ENCODE data around the gene EAF2. TPM values are rescaled to one million over a fixed set of nuclear protein-coding genes. Genes with fewer than 3 reads are reported as not detected.

Gene EAF2
- total RNA-seq, 3 donors from 2014 or later, result 7.5 to 11.4 (median 9.2) TPM

DNA sequence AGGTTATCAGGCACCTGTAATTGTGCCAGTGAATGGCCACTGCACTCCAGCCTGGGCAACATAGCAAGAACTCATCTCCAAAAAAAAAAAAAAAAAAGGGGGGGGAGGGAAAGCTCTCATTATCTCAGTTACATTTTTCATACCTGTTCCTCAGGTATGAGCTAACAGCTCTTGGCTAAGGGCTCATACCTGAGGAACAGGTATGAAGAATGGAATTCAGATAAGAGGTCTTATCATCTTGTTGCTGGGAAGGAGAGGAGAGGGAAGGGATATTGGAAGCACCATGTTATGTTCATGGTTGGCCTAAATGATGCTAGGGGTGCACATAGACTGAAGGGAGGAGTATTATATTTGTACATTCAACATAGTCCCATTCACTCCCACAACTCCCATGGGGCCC lies 61.8 kb downstream of the EAF2 start:
- H3K36me3 ChIP-seq, result no peaks in the 10 kb centered on the region
- intact Hi-C loops (cut with DNase I; ENCODE audit: low total_unique reads), result no loop called here
- H3K27me3 ChIP-seq, result no peaks in the 10 kb centered on the region
- no peaks in the 10 kb centered on the region for H3K9me3 ChIP-seq
- no peak for DNase-seq (ENCODE audit: low spot score in 2 of 2)
- no peak overlapping the region for H3K4me3 ChIP-seq
- peaks cover 0 to 5% of the 10 kb centered on the region in 2 donors for H3K4me1 ChIP-seq
- TF ChIP-seq POLR2A (IDR thresholded peaks at IDR 0.05) (no peak), POLR2AphosphoS5 (IDR thresholded peaks at IDR 0.05) (no peak)
- TF ChIP-seq, protein P1, sequence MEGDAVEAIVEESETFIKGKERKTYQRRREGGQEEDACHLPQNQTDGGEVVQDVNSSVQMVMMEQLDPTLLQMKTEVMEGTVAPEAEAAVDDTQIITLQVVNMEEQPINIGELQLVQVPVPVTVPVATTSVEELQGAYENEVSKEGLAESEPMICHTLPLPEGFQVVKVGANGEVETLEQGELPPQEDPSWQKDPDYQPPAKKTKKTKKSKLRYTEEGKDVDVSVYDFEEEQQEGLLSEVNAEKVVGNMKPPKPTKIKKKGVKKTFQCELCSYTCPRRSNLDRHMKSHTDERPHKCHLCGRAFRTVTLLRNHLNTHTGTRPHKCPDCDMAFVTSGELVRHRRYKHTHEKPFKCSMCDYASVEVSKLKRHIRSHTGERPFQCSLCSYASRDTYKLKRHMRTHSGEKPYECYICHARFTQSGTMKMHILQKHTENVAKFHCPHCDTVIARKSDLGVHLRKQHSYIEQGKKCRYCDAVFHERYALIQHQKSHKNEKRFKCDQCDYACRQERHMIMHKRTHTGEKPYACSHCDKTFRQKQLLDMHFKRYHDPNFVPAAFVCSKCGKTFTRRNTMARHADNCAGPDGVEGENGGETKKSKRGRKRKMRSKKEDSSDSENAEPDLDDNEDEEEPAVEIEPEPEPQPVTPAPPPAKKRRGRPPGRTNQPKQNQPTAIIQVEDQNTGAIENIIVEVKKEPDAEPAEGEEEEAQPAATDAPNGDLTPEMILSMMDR (IDR thresholded peaks at IDR 0.05), result no peak
- H3K27ac ChIP-seq, result no peak overlapping the region

DNA sequence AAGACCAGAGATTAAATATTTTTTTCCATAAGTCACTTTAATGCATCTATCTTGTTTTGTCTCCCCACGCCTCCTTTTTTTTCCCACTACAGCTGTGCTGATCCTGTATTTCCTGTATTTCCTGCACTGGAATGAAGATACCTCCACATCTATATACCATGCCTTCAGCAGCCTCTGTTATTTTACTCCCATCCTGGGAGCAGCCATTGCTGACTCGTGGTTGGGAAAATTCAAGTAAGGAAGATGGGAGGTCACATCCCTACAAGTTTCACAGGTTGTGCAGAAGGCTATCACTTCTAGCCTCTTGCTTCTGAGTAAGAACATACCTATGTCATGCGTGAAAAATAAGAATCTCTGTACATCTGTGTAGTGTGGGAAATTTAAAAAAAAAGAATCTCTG lies 62.3 kb downstream of the EAF2 start:
- no peak for TF ChIP-seq POLR2A (IDR thresholded peaks at IDR 0.05)
- TF ChIP-seq POLR2AphosphoS5 (IDR thresholded peaks at IDR 0.05), result no peak
- TF ChIP-seq, protein P1 (IDR thresholded peaks at IDR 0.05), result no peak

DNA sequence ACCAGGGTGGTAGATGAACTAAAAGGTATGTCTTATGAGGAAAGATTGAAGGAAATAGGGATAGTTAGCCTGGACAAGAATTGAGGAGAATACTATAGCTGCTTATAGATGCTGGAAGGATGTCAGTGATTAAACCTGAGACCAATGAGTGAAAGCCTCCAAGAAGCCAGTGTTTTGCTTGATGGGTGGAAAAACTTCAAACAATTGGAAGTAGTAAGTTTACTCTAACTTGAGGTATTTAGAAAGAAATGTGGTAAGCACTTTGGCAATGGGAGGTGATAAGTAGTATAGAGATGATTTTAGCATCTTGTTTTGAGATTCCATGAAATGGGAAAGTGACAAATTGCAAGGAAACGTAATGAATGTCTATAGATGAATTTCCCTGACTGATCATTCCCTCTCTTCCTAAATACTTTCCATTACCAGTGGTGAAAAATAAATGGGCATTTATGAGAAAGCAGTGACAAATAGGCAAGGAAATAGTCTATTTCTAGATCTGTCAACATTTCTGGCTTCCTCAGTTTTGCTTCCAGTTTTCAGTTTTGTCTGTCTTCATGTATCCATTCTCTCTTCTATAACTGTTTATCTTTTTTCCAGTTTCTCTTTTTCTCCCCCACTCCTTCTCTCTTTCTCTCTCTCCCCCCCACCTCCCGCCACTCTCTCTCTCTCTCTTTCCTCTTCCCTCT lies 78.4 kb downstream of the EAF2 start:
- Histone ChIP-seq H3K36me3 (no peaks in the 10 kb centered on the region), H3K27ac (no peak overlapping the region), H3K9me3 (no peaks in the 10 kb centered on the region), H3K4me1 (no peaks in the 10 kb centered on the region), H3K4me3 (no peak overlapping the region), H3K27me3 (no peaks in the 10 kb centered on the region)
- no peak for DNase-seq (ENCODE audit: low spot score in 2 of 2)
- intact Hi-C loops (cut with DNase I; ENCODE audit: low total_unique reads), result no loop called here
- TF ChIP-seq POLR2A (IDR thresholded peaks at IDR 0.05) (no peak), POLR2AphosphoS5 (IDR thresholded peaks at IDR 0.05) (no peak)
- TF ChIP-seq, protein P1 (IDR thresholded peaks at IDR 0.05), result no peak

More for the DNA sequence above, 62.3 kb downstream of the EAF2 start:
- peaks cover 0 to 5% of the 10 kb centered on the region in 2 donors for H3K4me1 ChIP-seq
- H3K9me3 ChIP-seq, result no peaks in the 10 kb centered on the region
- H3K36me3 ChIP-seq, result no peaks in the 10 kb centered on the region
- no peak for DNase-seq (ENCODE audit: low spot score in 2 of 2)
- no peak overlapping the region for H3K4me3 ChIP-seq
- intact Hi-C loops (cut with DNase I; ENCODE audit: low total_unique reads), result no loop called here
- no peak overlapping the region for H3K27ac ChIP-seq
- H3K27me3 ChIP-seq, result no peaks in the 10 kb centered on the region

DNA sequence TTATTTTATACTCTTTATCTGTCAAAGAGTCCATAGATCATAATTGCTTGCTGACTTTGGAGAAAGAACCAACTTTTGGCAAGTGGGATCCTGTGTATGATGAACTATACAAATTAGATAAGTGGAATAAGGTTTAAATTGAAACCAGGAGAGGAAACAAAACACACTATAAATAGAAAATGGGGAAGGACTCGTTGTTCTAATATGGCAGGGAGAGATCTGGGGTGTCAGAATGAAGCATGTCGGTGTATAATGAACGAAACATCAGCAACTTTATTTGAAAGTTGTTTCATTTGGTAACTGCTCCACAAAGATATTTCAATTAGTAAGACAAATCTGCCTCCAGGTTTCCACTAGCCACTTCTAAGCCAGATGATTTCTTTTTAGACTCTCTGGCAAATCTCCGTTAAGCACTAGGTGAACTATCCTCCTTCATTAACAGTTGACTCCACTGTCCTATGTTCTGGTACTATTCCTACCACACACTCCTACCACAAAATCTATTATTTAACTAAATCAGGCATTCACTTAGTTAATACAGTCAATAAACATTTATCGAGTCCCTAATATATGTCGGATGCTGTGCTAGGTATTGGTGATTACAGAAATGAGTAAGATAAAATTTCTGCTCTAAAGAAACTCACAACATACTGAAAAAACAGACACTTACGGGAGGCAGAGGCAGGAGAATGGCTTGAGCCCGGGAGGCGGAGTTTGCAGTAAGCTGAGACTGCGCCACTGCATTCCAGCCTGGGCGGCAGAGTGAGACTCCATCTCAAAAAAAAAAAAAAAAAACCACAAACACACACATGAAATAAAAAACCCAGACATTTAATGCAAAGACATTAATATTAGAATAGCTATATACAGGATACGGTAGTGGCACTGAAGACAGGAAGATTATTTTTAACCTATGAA lies 79.3 kb downstream of the EAF2 start:
- intact Hi-C loops (cut with DNase I; ENCODE audit: low total_unique reads), result no loop called here
- H3K4me3 ChIP-seq, result no peak overlapping the region
- no peaks in the 10 kb centered on the region for H3K27me3 ChIP-seq
- no peaks in the 10 kb centered on the region for H3K36me3 ChIP-seq
- TF ChIP-seq, protein P1 (IDR thresholded peaks at IDR 0.05), result no peak
- TF ChIP-seq POLR2AphosphoS5 (IDR thresholded peaks at IDR 0.05) (no peak), POLR2A (IDR thresholded peaks at IDR 0.05) (no peak)
- H3K9me3 ChIP-seq, result no peaks in the 10 kb centered on the region
- H3K27ac ChIP-seq, result no peak overlapping the region
- H3K4me1 ChIP-seq, result no peaks in the 10 kb centered on the region
- no peak for DNase-seq (ENCODE audit: low spot score in 2 of 2)

DNA sequence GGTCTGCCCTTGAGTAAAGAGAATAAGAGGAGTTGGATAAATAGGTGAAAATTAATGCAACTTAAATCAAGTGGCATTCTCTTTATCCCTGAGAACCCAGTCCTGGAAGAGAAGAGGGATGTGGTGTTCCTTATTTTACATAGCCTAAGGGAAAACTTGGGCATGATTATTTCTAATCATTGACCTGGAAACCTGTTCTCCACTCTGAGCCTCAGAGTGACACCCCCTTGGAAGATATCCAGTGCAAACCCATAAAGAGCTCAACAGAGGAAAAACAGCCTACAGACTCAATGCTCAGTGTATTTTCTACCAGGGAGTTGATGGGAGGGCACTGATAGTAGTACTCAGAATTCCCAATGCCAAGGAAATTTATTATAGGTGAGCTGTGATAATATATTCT lies 81.2 kb downstream of the EAF2 start:
- Histone ChIP-seq H3K27me3 (no peaks in the 10 kb centered on the region), H3K9me3 (no peaks in the 10 kb centered on the region), H3K4me1 (no peaks in the 10 kb centered on the region), H3K36me3 (no peaks in the 10 kb centered on the region), H3K4me3 (no peak overlapping the region), H3K27ac (no peak overlapping the region)
- TF ChIP-seq POLR2A (IDR thresholded peaks at IDR 0.05), result no peak
- TF ChIP-seq, protein P1 (IDR thresholded peaks at IDR 0.05), result no peak
- TF ChIP-seq POLR2AphosphoS5 (IDR thresholded peaks at IDR 0.05), result no peak
- intact Hi-C loops (cut with DNase I; ENCODE audit: low total_unique reads), result no loop called here
- DNase-seq (ENCODE audit: low spot score in 2 of 2), result no peak

All from breast epithelium (tissue), 4 donors.